NCI-H510A (cell line): ENCODE measurements around the gene FLT4.
"Not testable (repeated sequence)": the region's sequence is repeated elsewhere in the genome, so short reads cannot be mapped to it uniquely, and the experiment has no call there.

Source experiments
- DNase-seq: peaks from one replicate; lab custom pipeline; 2025; lab: John Stamatoyannopoulos, UW

The FLT4 gene

GRCh38 chr5:180649297-180650039, at the start of gene FLT4:
Gene FLT4, minus strand, starts transcription at chr5:180649600. Its CDS starts 55 bp downstream, at chr5:180649545.
- no peak for DNase-seq

DNA sequence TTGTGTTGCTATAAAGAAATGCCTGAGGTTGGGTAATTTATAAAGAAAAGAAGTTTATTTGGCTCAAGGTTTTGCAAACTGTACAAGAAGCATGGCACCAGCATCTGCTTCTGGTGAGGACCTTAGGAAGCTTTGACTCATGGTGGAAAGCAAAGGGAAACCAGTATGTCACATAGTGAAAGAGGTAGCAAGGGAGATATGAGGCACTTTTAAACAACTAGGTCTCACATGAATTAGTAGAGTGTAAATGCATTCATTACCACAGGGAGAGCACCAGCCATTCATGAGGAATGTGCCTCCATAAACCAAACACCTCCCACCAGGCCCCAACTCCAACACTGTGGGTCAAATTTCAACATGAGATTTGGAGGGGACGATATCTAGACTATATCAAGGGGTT, 49.6 kb upstream of the FLT4 start:
- DNase-seq: no peak

DNA sequence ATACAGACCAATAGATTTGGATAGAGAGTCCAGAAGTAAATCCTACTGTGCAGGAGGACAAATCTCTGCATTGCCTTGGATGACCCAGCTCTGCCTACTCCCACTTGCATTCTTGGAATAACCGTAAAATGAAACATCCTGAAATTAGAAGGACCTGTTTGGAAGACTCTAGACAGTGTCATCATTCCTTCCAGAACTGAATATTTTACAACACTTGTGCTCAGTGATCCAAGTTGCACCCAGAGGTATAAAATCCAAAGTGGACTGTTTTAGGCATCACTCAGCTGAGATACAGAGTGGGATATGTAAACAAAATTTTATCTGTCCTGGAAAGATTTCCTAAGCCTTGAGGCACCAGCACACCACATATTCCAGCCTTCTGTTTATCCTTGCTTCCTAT, 46.7 kb upstream of the FLT4 start:
- DNase-seq: no peak

GRCh38 chr5:180692429-180692828, 43.0 kb upstream of the FLT4 start:
- DNase-seq: no peak

DNA sequence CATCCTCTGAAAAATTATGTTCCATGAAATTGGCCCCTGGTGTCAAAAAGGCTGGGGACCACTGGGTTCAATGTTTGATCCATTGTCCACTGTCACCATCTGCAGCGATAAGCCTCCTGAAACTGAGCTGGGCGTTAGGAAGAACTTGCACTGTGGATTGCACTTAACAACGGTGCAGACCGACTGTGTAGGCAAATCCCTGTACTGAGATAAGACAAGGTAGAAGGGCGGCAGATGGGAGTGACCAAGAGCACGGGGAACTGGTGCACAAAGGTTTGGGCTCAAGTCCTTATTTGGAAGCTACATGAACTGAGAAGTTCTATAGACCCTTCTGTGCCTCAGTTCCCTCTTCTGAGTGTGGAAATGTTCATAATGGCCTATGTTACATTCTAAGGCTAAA, 41.6 kb upstream of the FLT4 start:
- DNase-seq: no peak

DNA sequence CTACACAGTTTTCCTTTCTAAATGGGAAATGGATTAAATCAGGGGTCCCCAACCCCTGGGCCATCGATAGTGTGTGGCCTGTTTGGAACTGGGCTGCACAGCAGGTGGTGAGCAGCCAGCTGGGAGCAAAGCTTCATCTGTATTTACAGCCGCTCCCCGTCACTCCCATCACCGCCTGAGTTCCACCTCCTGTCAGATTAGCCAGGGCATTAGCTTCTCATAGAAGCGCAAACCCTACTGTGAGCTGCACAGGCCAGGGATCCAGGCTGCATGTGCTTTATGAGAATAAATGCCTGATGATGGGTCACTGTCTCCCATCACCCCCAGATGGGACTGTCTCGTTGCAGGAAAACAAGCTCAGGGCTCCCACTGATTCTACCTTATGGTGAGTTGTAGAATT, 41.2 kb upstream of the FLT4 start:
- no peak for DNase-seq

GRCh38 chr5:180689775-180690174, 40.4 kb upstream of the FLT4 start:
- no peak for DNase-seq

DNA sequence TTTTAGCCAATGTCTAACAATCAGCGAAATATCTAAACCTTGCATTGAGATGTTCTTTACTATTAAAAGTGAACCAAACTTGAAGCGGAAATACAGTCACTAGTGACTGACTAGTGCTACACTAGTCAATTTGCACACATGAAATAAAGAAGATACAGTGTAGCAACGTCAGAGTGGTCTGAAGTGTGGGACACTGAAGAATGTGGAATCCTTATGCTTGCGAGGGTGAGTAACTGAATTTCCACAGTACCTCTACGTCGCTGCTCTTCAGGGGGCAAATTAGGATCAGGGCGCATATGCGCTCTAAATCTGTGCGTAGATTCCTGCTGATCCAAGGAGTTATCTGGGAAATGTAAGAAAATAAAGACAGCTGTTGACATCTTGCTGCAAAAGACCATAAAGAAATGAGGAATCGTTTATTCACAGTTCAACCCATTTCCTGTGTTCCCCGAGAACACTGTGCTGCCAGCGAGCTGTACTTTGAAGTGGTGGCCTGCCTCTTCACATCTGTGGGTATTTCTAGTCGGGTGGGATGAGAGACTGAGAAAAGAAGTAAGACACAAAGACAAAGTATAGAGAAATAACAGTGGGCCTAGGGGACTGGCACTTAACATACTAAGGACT, 39.8 kb upstream of the FLT4 start:
- no peak for DNase-seq

DNA sequence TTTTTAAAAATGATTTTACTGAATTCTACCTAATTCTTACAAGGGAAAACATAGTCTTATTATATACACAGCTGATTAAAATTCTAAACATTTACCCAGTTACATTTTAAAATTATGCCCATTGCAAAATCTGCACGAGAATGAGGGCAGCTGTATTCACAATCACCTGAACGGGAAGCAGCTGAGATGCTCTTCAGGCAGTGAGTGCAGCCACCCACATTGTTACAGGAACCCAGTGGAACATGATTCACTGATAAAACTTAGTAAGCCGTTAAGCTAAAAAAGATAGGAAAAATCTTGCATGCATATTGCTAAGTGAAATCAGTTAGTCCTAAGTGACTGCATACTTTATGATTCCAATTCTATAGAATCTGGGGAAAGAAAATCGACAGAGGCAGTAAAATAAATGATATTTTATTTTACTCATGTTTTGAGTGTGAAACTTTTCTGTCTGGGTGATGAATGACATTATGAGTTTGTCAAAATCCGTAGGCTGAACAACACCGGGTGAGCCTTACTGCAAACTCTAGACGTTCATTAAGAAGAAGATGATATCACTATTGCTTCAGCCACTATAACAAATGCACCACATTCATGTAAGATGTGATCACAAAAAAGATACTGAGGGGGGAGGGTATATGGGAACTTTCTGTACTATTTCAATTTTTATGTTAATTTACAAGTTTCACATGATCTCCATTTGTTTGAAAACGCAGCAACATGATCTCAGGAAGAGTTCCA, 39.1 kb upstream of the FLT4 start:
- no peak for DNase-seq

DNA sequence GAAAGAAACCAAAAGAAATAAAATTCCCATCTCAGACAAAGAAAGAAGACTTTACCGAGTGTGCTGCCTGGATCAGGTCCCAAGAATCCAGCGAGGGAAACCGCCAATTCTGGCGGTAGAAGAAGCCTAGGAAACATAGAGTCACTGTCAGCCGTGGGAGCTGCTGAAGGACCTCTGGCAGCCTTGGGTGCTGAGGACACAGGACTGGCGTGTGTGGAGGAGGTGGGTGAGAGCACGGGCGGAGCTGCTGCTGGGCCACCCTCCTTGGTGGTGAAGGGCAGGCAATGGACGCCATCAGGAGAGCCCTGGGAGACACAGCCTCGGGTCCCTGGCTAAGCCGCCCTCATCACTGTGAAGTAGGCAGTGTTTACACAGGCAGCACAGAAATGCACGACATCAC, 37.4 kb upstream of the FLT4 start:
- not testable (repeated sequence) for DNase-seq

- DNase-seq: no peak
These were observed 35.3 kb upstream of the FLT4 start for GRCh38 chr5:180684623-180685161.

GRCh38 chr5:180683220-180683922, 34.0 kb upstream of the FLT4 start:
- no peak for DNase-seq

DNA sequence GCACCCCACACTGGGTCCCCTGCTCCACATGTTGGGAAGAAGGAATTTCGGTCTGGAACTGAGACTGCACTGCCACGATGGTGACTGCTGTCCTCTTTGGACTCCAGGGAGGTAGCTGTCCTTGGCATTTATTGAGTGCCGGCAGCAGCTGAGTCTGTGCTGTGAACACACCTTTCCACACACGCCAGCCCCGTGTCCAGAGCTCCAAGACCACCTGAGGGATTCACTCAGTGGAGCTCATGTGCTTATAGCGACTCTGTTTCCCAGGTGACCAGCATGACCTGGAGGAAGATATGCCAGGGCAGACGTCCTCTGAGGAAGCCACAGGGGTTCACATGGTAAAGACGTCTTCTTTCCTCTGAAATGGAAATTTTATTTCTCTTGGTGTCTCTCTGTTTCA, 33.2 kb upstream of the FLT4 start:
- DNase-seq: no peak

DNA sequence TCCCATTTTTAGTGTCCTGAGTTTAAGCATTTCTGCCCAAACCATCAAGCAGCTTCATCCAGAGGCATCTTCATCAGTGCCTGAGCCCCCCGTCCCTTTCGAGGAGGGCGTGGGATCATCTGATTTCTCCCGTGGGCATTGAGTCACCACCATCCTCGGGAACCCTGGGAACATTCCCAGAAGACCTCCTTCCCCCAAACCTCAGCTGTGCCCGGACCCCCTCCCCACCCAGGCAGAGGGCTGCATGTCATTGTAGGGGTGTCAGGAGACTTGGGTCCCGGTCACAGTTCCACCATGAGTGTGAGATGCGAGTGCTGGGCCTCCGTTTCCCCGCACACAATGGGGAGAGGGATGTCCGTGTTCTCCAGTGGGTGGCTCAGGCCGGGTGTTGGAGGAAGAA, 32.6 kb upstream of the FLT4 start:
- not testable (repeated sequence) for DNase-seq

- not testable (repeated sequence) for DNase-seq
These were observed 28.9 kb upstream of the FLT4 start for GRCh38 chr5:180678319-180678718.

GRCh38 chr5:180675036-180675635, 25.7 kb upstream of the FLT4 start:
- DNase-seq: no peak

DNA sequence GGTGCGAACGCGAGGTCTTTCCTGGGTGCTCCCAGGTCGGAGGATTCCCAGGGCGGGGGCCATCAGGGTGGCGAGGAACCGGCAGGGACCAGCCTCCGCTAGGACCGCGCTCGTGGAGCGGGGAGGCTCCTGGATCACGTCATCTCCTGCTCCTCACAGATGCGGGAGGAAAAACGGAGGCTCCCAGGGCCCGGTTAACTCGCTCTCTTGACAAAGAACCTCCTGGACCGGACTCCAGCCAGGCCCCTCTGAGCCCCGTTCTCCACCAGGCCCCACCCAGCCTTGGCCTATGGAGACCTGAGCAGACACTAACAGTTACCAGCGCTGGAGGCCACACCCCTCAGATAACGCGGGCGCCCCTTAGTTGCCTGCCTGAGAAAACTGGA, 24.7 kb upstream of the FLT4 start:
- DNase-seq: not testable (repeated sequence)

DNA sequence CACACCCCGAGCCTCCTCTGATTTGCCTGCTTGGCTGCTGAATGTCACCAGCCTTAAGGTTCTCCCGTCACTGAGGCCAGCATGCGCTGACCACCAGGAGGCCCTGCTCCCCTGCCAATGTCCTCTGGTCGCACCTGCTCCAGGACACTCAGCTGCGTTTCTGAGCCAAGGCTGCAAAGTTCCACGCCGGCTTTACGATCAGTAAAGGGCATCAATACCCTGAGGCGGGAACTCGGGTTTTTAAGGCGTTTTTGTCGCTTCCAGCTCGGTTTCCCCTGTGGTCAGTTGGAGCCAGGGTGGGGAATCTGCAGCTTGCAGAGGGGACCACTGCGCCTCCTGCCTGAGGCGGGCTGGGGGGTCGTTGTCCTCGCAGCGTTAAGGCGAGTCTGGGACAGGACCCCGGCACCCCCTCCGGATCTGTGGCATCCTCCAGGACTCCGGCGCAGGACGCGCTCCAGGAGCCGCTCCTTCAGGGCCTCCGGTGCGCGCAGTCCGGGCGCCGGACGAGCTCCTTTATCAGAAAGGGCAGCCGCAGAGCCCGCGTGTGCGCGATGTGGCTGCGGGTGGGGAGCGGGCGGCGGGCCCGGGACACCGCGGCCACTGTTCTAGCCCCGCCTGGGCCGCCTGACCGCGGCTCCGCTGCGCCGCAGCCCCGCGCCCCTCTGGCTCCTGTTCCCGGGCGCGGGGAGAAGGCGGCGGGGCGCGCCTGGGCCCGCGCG, 24.1 kb upstream of the FLT4 start:
- no peak for DNase-seq

DNA sequence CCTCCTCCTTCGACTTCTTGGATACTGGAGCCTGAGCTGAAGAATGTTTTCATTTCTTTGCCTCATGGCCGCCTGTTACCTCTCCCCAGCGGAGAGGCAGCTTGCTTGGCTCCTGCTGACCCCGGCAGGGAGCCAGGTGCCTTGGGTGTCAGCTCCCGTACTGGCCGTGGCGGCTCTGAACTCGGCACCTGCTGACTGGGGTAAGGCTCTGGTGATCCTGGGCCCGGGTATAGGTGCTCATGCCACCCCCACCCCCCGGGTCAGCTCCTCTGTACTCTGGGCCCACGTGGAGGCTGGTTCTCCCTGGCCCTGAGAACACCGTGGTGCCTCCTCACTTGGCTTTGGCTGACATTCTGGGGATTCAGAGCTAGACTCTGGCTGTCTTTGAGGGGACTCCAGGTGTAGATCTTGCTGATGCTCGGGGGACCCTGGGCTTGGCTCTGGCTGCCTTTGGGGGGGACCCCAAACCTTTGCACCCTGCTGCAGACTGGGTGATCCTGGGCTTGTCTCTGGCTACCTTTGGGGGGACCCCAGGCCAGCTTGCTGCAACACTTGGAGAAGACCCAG, 22.6 kb upstream of the FLT4 start:
- not testable (repeated sequence) for DNase-seq

GRCh38 chr5:180670586-180671359, 21.4 kb upstream of the FLT4 start:
- no peak for DNase-seq
